ENCODE data around the gene C17orf114.
A peak's percentile ranks its signal among the peaks of the same experiment; 100 is the strongest.

C17orf114 gene

DNA sequence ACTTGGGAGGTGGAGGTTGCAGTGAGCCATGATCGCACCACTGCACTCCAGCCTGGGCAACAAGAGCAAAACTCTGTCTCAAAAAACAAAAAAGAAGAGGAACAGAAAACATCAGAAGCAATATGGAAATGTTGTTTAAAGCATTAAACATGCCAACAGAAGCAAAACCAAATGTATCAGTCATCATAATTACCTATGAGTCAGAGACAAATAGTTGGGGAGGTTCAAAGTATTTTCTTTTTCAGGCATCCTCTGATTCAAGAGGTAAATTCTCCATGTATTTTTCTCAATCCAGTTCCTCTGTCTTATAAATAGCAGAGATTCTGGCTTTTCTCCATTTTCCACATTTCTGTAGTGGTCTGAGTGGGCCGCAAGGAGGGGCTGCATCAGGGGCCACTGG, 32.5 kb downstream of the C17orf114 start:
- no peaks in the 10 kb centered on the region for H3K9me3 Mint-ChIP-seq (ENCODE audit: unreplicated experiment)
- no peak for DNase-seq (ENCODE audit: low spot score)
- H3K36me3 Mint-ChIP-seq (ENCODE audit: low read depth, unreplicated experiment), result no peaks in the 10 kb centered on the region
- no peak for TF ChIP-seq CTCF (IDR thresholded peaks at IDR 0.05; ENCODE audit: unreplicated experiment)
- no peaks in the 10 kb centered on the region for H3K4me1 Mint-ChIP-seq (ENCODE audit: unreplicated experiment)
- H3K4me3 Mint-ChIP-seq (ENCODE audit: unreplicated experiment), result no peak overlapping the region
- H3K27ac Mint-ChIP-seq (ENCODE audit: unreplicated experiment), result no peak overlapping the region
- no peaks in the 10 kb centered on the region for H3K27me3 Mint-ChIP-seq (ENCODE audit: unreplicated experiment)

DNA sequence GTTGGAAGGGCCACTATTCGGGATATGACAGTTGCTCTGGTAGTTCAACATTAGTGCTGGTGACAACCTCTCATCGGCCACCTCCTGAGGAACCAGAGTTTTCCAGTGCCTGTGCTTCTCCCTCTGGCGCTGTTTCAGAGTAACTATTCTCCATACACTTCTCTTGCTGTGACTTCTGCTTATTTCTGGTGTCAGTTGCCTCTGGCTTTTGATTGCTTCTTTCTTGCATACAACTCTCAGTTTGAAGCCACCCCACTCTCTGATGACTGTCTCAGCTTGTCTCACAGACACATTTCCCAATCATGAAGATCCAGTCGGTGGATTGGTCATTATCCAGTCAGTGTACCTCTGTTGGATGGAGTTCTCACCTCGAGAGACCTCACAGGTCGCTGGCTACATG, 33.8 kb downstream of the C17orf114 start:
- TF ChIP-seq CTCF (IDR thresholded peaks at IDR 0.05; ENCODE audit: unreplicated experiment), result no peak
- Mint-ChIP-seq H3K9me3 (ENCODE audit: unreplicated experiment) (no peaks in the 10 kb centered on the region), H3K4me3 (ENCODE audit: unreplicated experiment) (no peak overlapping the region), H3K27me3 (ENCODE audit: unreplicated experiment) (no peaks in the 10 kb centered on the region), H3K36me3 (ENCODE audit: low read depth, unreplicated experiment) (no peaks in the 10 kb centered on the region), H3K4me1 (ENCODE audit: unreplicated experiment) (no peaks in the 10 kb centered on the region), H3K27ac (ENCODE audit: unreplicated experiment) (no peak overlapping the region)
- DNase-seq (ENCODE audit: low spot score), result no peak

GRCh38 chr17:4766723-4767122, 35.4 kb downstream of the C17orf114 start:
- no peaks in the 10 kb centered on the region for H3K36me3 Mint-ChIP-seq (ENCODE audit: low read depth, unreplicated experiment)
- peaks cover 3% of the 10 kb centered on the region for H3K4me1 Mint-ChIP-seq (ENCODE audit: unreplicated experiment)
- H3K27ac Mint-ChIP-seq (ENCODE audit: unreplicated experiment), result no peak overlapping the region
- DNase-seq (ENCODE audit: low spot score), result no peak
- TF ChIP-seq CTCF (IDR thresholded peaks at IDR 0.05; ENCODE audit: unreplicated experiment), result no peak
- H3K4me3 Mint-ChIP-seq (ENCODE audit: unreplicated experiment), result no peak overlapping the region
- no peaks in the 10 kb centered on the region for H3K9me3 Mint-ChIP-seq (ENCODE audit: unreplicated experiment)
- no peaks in the 10 kb centered on the region for H3K27me3 Mint-ChIP-seq (ENCODE audit: unreplicated experiment)

DNA sequence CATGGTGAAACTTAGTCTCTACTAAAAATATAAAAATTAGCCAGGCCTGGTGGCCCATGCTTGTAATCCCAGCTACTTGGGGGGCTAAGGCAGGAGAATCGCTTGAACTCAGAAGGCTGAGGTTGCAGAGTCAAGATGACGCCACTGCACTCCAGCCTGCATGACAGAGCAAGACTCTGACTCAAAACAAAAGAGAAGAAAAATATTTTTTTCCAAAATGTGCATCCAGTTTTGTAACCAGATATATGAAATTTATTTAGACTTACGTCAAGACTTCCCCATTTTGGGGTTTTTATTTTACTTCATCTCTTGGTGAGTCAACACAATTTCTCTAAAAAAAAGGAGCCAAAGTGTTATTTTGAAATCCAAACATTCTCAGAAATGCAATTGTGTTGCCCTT, 35.9 kb downstream of the C17orf114 start:
- H3K27me3 Mint-ChIP-seq (ENCODE audit: unreplicated experiment), result no peaks in the 10 kb centered on the region
- no peak overlapping the region for H3K4me3 Mint-ChIP-seq (ENCODE audit: unreplicated experiment)
- no peak for TF ChIP-seq CTCF (IDR thresholded peaks at IDR 0.05; ENCODE audit: unreplicated experiment)
- no peaks in the 10 kb centered on the region for H3K9me3 Mint-ChIP-seq (ENCODE audit: unreplicated experiment)
- H3K27ac Mint-ChIP-seq (ENCODE audit: unreplicated experiment), result no peak overlapping the region
- H3K4me1 Mint-ChIP-seq (ENCODE audit: unreplicated experiment), result peaks cover 3% of the 10 kb centered on the region
- no peaks in the 10 kb centered on the region for H3K36me3 Mint-ChIP-seq (ENCODE audit: low read depth, unreplicated experiment)
- no peak for DNase-seq (ENCODE audit: low spot score)

- H3K27me3 Mint-ChIP-seq (ENCODE audit: unreplicated experiment), result peaks cover 2% of the 10 kb centered on the region
- peaks cover 3% of the 10 kb centered on the region for H3K4me1 Mint-ChIP-seq (ENCODE audit: unreplicated experiment)
- no peaks in the 10 kb centered on the region for H3K36me3 Mint-ChIP-seq (ENCODE audit: low read depth, unreplicated experiment)
- no peak for TF ChIP-seq CTCF (IDR thresholded peaks at IDR 0.05; ENCODE audit: unreplicated experiment)
- no peak overlapping the region for H3K4me3 Mint-ChIP-seq (ENCODE audit: unreplicated experiment)
- DNase-seq (ENCODE audit: low spot score), result no peak
- no peaks in the 10 kb centered on the region for H3K9me3 Mint-ChIP-seq (ENCODE audit: unreplicated experiment)
- H3K27ac Mint-ChIP-seq (ENCODE audit: unreplicated experiment), result peak overlapping the region; percentile 6
These were observed 37.5 kb downstream of the C17orf114 start for GRCh38 chr17:4764595-4764994.
